Upper lobe of left lung (tissue), 4 donors: Measurements from ENCODE around the gene ANXA10.

Experiments used
- CTCF ChIP-seq, 6 experiments: fragments of 450-650 bp in 4 of 6; fragments of 200-600 bp in 2 of 6; sonication (generic) in 2 of 6; IDR thresholded peaks; one replicate each; pipeline ENCODE4 v1.5.1; 2016 to 2019; ENCODE audit warnings: antibody characterized with exemption in 6 of 6
- POLR2A ChIP-seq, 4 donors: fragments of 450-650 bp; IDR thresholded peaks; one replicate each; pipeline ENCODE4 v1.5.1; 2016 to 2017; ENCODE audit warnings: antibody characterized with exemption in 4 of 4, mild to moderate bottlenecking in 2 of 4

- TF ChIP-seq POLR2A (IDR thresholded peaks at IDR 0.05): no peak
- TF ChIP-seq CTCF (IDR thresholded peaks at IDR 0.05): no peak
Observed at GRCh38 chr4:168120811-168121210, 28.5 kb downstream of the ANXA10 start.
